Tongue (tissue), 2 donors: ENCODE measurements around the gene CELA1. TPM values are rescaled to one million over a fixed set of nuclear protein-coding genes. Genes with fewer than 3 reads are reported as not detected.
"Not testable (repeated sequence)": the region's sequence is repeated elsewhere in the genome, so short reads cannot be mapped to it uniquely, and the experiment has no call there.

Source experiments
- DNase-seq: peaks from one replicate; pipeline ENCODE4 v3.0.0-alpha.2; 2015
- total RNA-seq: library from RNA; depleted of rRNA; stranded (reverse); fragments of >200 nt; gene quantifications from one replicate; pipeline ENCODE4 v1.2.3, GENCODE V29; 2014

CELA1 gene
- total RNA-seq, 1 donor from 2014 or later = not detected

- no peak for DNase-seq
These were observed 3.3 kb downstream of the CELA1 start for GRCh38 chr12:51343201-51343600.

DNA sequence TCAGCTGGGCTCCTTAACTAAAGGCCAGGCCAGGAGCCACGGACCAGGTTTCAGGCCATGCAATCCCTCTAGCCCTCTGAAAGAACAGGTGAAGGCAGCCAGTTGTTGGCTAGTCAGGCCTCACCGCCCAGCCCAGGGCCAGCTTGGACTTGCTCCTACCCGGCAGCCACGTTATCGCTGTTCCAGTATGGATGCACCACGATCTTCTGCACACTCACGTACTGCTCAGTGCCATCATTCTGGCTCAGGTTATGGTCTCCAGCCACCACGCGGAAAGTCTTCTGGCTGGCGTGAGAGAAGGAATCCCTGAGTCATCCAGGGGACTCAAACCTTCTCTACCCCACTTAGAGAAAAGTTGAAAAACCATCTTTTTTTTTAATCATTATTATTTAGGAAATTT, 4.1 kb downstream of the CELA1 start:
- no peak for DNase-seq

- peak; percentile 86 for DNase-seq
These were observed 5.0 kb downstream of the CELA1 start for GRCh38 chr12:51341251-51342007.

- DNase-seq = no peak
These were observed 6.7 kb downstream of the CELA1 start for GRCh38 chr12:51339750-51340149.

- DNase-seq = not testable (repeated sequence)
These were observed 9.1 kb downstream of the CELA1 start for GRCh38 chr12:51337336-51337735.

DNA sequence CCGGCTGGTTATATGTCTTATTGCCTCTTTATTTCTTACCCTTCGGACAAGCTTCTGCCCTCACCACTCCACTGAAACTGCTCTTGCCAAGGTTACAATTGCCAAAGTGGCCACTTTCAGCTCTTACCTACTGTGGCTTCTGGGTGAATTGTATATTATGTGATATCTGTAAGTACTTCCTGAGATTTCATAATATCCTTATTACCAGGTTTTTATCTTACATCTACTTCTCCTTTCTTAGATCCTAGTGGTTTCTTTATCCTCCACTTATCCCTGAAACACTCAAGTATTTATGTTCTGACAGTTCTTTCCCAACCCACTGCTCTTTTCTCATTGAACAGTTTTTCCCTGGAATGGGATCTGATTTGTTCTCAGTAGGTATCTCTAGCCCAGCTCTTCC, 10.5 kb downstream of the CELA1 start:
- DNase-seq = no peak

DNA sequence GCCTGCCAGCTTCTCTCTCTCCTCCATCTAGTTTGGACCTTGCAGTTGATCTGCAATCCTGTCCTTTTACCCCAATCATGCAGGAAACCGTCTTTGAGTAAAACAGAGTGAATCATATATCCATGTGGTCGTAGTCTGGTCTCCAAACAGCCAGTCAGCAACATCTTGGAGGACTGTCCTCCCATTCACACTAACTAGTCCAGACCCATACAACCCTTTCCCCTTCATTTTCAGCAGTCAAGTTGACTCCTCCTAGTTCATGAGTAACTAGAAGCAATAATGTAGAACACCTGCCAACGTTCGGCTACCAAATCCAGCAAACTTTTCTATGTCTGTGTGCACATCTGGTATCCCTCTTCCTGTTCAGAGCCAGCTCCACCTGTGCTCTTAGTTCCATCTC, 11.7 kb downstream of the CELA1 start:
- DNase-seq = no peak

DNA sequence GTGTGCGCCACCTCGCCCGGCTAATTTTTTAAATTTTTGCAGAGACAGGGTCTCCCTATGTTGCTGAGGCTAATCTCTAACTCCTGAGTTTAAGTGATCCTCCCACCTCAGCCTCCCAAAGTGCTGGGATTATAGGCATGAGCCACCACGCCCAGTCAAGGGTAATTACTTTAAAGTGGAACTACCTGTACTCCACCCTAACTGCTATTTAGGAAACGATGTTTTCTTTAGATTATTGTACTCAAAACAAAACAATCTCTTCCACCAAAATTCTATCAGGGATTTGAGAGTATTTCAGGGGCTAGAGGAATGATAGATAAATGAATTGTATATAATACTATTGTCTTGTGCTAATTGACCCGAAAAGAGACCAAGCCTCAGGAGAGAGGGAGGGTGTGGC, 12.9 kb downstream of the CELA1 start:
- DNase-seq = no peak

GRCh38 chr12:51330186-51330585, 16.3 kb downstream of the CELA1 start:
- no peak for DNase-seq

DNA sequence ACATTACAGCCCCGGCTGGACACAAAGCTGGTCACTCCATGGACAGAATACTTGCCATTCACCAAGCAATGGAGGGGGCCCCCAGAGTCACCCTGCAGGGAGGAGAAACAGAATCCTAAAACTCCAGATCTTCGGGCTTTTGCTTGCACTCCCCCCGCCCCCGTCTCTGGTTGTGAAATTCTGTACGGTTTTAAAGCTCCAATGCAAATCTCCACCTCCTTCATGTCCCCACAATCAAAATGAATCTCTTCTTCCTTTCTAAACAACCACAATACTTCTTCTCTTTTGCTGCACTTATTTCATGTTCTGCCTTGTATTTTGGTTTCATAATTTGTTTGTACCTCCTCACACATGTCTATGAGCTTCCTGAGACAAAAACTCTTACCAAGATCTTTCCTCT, 16.7 kb downstream of the CELA1 start:
- DNase-seq = no peak

- DNase-seq = no peak
These were observed 17.9 kb downstream of the CELA1 start for GRCh38 chr12:51328587-51328986.

- peak; percentile 29 for DNase-seq
These were observed 19.6 kb downstream of the CELA1 start for GRCh38 chr12:51326698-51327439.

DNA sequence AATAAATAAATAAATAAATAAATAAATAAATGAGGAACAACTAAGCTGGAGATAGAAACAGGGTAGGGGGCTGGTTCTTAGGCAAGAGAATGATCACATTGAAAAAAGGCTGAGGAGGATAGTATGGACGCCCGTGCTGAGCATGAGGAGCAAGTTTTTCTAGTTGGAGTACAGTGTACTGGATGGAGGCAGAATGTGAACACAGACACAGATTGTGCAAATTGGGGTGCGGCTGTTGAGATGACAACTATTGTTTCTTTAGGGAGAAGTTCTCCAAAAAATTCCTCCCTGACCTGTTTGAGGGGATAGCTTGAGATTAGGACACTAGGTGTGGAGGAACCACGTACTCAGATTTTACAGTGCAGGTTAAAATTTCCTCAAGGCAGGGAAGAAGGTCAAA, 21.5 kb downstream of the CELA1 start:
- DNase-seq = no peak

DNA sequence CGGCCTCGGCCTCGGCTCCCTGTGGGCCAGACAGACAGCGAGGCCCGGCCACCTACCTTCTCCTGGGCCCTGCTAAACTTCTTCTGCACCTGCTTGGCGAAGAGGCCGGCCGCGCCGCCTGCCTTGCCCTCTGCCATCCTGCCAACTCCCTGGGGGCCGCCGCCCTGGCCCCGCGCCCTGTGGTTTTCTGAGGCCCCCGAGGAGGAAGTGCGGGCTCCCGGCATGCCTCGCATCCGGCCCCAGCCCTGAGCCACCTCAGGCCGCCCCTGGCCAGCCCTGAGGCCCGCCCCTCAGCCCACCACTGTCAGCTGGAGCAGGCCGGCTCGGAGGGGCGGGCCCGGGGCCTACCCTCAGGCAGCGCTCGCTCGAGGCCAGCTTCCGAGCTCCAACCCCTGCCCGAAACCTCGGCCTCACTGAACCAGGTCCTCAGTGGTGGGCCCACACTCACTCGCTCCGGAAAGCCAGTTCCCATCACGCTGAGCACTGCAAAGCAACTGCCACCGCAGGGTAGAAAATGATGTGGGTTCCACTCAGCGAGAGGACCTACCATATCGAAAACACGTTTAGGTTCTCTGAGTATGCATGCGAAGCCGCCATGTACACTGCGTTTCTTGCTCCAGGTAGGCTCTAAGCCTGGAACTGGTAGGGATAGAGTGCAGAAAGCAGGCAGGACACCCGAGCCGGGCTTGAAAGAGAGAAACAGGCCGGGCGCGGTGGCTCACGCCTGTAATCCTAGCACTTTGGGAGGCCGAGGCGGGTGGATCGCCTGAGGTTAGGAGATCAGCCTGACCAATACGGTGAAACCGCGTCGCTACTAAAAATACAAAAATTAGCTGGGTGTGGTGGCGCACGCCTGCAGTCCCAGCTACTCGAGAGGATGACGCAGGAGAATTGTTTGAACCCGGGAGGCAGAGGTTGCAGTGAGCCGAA, 22.2 kb downstream of the CELA1 start, which contains the start of gene BIN2:
TSS of gene BIN2 (minus strand) at position 209 of the 930 bp plus-strand sequence. CDS start at position 137, 72 bp downstream.
- DNase-seq = no peak

GRCh38 chr12:51323317-51323960, 23.0 kb downstream of the CELA1 start:
- DNase-seq = no peak

- DNase-seq = no peak
These were observed 24.0 kb downstream of the CELA1 start for GRCh38 chr12:51322452-51322851.

DNA sequence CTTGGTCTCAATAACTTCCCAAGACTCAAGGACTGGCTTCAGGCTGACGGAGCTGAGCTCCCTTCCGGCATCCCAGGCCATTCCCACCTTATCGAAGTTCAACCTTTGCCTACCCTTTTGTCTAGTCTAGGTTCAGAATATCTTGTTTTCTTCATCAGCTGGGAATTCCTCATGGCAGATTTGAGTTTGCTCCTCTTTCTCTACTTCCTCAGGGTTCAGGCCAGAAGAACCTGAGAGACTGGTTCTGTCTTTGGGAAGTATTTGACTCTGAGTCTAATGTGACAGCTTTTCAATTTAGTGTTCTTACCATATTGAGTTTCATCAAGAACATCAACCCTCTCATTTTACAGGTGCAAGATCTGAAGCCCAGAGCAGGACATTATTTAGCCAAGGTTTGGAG, 24.6 kb downstream of the CELA1 start:
- DNase-seq = no peak

GRCh38 chr12:51320695-51321320, 25.7 kb downstream of the CELA1 start:
- peak; percentile 69 for DNase-seq

- DNase-seq = no peak
These were observed 26.2 kb downstream of the CELA1 start for GRCh38 chr12:51320311-51320694.

- DNase-seq = no peak
These were observed 27.5 kb downstream of the CELA1 start for GRCh38 chr12:51318846-51319599.
